HUDEP-2 (cell line): Measurements from ENCODE around the gene EGFL7.

Experiments
- DNase-seq, 76 experiments: peaks; one replicate each; lab custom pipeline; 2025; ENCODE audit not compliant: unreplicated experiment in 76 of 76; lab: John Stamatoyannopoulos, UW

EGFL7 gene

DNA sequence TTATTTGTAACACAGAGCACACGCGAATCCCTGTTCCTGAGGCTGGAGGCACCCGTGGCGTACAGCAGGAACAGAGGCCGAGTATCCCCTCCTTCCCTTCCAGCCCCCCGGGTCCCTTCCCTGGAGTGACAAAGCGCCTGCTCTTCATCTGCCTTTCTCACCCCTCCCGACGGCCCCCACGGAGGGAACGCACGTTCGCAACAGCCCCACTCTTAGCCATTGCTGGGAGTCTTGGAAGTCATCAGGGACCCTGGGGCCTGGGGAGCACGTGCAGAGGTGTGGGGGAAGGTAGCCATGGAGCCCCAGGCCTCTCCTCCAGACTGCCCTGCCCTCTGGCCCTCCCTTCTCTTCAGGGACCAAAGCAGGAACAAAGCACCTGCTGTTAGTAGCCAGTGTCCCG lies 22.1 kb downstream of the EGFL7 start:
- DNase-seq, result no peak

DNA sequence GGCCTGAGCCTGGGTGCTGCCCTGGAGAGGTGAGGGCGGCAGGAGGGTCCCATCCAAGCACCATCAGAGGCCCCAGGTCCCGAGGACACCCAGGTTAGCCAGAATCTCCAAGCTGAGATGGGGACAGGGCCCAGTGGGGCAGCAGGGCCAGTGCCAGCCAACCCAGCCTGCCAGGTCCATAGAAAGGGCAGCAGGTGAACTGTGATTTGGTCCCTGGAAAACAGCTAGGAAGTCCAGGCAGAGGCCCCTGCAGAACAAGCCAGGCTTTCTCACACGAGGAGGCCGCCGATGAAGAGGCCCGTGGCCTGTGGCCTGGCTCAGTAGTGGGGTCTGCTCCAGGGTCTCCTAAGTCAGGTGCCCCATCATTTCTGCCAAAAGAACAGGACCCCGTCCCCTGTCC lies 22.5 kb downstream of the EGFL7 start:
- no peak for DNase-seq

DNA sequence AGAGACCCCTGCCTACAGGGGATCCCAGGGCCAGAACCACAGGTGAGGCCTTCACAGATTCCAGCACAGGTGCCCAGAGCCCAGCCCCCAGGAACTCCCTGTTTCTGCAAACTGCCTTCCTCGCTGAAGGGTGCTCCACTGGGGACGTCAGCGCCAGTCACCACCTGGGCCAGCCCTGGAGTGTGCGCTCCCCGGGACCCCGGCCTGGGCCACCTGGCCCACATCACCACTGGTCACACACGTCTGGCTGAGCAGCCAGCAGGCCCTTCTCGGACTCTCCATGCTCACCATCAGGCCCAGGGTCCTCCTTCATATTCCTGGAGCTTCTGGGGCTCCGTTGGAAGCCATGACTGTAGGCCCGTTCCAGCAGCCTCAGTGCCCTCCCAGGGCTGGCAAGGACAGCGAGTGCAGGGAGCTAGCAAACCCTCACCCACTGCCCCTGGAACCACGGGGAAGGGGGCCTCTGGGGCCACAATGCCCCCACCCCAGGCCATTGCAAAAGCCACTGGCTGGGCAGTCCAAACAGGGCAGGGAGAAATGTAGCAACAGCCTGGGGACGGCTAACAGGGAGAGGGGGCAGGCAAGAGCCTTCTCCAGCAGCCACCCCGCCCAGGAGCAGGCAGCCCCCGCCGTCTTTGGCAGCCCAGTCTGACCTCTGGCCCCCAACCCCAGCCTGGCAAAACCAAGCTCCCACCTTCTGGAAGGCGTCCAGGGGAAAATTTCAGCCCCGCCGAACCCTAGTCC lies 23.2 kb downstream of the EGFL7 start:
- no peak for DNase-seq

DNA sequence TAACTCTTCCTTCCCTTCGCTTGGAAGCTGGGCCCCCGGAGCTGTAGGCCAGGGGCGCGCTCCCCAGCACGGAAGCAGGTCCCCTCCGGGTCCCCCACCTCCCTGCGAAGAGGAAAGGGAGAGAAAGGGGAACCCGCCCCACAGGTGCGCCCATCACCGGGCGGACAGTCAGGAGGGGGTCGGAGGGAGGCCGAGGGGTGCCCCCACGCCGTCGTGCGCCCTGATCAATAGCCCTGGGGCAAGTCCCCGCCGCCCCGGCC lies 23.7 kb downstream of the EGFL7 start:
- DNase-seq, result no peak

DNA sequence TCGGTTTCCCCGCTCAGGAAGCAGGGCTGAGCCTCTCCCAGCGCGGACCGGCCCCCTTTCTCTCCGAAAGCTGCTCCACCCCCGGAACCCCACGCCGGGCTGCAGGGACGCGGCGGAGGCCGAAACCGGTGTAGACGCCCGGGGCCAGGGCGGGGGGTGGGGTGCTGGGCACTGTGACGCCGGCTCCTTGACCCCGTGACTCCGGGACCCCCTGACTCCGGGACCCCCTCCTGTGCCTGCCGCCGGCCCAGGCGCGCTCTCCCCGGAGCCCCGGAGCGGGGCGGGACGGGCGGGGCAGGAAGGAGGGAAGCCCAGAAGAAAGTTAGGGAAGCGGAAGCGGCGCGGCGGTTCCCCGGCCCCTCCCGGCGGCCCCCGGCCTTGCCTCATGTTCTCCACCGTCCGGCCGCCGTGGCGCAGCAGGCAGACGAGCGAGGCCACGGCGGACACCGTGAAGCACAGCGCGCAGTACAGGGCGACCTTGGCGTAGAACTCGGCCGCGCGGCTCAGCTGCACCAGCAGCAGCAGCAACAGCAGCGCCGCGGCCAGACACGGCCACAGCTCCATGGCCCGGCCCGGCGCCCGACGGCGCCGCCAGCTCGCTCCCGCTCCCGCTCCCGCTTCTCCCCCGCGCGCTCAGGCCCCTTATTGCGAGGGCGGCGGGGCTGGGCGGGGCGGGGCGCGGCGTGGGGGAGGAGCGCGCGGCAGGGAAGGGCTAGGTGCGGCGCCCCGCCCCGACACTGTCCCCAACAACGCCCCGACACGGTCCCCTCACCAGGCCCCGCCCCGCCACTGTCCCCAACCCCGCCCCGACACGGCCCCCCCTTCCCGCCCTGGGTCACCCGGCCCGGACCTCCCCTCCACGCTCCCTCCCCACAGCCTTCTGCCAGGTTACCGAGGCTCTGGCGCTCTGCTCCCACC lies 24.3 kb downstream of the EGFL7 start, which contains the start of gene AGPAT2:
TSS of gene AGPAT2 (minus strand) at position 664 of the 918 bp plus-strand sequence. CDS start at position 564, 100 bp downstream.
- peak in 47 of 76 experiments; percentile 14 to 81 (median 58) for DNase-seq

DNA sequence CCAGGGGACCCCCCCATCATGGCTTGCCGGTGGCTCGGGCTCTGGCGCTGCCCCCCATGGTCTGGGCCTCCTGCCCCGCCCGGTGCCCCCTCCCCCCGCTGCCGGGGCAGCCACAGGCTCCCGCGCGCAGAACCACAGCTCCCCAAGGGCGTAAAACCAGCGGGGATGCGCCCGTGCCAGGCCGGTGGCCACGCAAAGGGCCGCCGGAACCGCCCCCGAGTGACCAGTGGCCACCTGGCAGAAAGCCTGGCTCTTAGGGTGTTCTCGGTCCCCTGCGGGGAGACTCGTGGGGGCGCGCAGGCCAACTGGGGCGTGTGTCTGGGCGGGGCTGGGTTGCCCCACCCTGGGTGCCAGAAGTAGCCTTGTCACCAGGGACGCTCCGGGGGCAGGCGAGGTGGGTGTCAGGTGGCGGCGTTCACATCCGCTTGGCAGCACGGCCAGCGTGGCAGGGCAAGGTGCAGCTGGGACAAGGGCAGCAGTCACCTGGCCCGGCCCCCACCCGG lies 25.1 kb downstream of the EGFL7 start:
- peak in 2 of 76 experiments; percentile 31 to 51 for DNase-seq

DNA sequence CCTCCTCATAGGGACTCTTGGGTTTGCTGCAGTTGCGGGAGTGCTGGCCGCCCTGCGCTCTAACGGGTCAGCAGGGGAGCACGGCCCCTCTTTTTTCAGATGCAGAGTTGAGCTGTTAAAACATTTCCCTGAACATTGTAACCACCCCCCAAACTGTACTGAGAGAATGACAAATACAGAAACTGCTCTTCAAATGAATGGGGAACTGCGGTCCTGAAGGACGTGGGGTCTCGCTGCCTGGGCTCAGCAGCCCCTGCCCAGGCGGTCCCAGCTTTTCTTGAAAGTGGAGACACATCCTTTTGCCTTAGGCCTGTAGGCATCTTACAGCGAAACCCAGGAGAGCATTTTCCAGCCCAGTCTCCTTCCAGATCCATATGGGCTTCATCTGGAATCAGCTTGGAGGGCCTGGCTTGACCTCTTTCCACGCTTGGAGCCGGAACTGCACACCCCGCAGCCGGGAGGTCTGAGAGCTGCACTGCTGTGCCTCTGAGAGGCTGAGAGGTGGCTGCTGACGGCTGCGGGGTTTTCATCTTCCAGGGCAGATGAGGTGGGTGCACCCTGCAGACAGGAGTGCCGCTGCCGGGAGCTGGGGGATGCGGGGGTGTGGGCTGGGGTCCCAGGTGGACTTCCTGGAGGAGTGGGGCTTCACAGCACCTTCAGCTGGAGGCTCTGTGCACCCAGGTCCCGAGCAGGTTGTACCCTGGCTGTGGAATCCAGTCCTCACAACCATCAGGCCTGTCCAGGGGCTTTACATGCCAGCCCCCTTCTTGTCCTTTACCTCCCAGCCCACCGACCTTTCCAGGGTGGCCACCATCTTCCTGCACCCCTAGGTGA lies 25.8 kb downstream of the EGFL7 start:
- no peak for DNase-seq

DNA sequence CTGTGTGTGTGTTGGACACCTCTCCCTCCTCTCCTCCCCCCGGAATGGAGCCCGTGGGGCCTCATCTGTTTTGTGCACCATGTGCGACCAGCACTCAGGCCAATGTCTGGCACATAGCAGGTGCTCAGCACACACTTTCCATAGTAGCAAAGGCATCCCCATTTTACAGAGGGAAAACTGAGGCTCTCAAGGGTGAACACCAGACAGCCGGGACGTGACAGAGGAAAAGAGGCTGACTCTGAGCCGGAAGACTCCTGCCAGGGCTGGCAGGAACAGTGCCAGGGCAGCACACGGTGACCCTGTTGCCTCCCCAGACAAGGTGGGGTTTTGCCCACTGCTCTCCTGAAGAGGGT lies 26.4 kb downstream of the EGFL7 start:
- DNase-seq, result no peak

DNA sequence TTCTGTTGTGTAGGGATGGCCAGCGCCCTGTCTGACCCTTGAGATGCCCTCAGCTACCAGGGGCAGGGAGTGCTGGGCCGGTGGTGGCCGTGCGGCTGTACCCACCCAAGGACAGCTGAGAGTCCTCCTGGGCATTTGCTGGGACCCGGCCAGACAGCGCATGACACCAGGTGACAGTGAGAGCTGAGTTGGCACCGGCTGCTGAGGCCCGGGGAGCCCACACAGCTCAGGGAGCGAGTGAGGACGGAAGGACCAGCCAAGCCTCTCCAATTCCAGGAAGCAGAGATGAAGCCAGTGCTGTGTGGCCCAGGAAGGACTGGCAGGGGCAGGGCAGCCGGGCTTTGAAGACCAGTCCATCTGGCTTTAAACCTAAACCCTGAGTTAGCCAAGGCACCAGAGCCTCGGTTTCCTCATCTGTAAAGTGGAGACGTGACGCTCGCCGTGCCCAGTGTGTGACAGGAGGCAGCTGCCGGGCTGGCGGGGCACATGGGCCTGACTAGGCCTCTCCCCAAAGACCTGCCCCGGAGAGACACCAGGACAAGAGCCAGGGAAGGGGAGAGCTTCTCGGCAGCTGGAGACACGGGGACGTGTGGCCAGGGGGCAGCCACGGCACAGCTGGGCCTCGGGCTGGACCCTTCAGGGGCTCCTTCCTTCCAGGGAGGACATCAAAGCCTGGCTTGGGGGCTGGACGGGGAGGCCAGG lies 27.5 kb downstream of the EGFL7 start:
- no peak for DNase-seq

DNA sequence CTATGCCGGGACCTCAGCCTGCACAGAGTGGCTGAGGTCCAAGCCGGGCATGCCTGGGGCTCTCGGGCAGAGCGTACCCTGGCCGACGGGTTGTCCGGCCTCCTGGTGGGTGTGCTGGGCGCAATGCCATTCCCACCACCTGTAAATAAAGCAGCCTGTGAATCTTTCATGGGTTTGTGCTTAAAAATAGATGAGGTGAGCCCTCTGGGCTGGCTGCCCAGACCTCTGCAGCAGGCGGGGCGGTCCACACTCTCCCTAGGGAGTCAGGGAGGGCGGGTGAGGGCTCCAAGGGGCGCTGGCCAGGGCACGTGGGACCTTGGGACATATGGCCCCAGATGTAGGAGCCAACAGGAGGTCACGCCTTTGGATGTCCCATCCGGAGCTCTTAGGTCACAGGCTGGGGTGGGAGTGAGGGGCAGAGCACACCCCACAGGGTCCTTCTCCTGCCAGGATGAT lies 28.1 kb downstream of the EGFL7 start:
- DNase-seq, result no peak

DNA sequence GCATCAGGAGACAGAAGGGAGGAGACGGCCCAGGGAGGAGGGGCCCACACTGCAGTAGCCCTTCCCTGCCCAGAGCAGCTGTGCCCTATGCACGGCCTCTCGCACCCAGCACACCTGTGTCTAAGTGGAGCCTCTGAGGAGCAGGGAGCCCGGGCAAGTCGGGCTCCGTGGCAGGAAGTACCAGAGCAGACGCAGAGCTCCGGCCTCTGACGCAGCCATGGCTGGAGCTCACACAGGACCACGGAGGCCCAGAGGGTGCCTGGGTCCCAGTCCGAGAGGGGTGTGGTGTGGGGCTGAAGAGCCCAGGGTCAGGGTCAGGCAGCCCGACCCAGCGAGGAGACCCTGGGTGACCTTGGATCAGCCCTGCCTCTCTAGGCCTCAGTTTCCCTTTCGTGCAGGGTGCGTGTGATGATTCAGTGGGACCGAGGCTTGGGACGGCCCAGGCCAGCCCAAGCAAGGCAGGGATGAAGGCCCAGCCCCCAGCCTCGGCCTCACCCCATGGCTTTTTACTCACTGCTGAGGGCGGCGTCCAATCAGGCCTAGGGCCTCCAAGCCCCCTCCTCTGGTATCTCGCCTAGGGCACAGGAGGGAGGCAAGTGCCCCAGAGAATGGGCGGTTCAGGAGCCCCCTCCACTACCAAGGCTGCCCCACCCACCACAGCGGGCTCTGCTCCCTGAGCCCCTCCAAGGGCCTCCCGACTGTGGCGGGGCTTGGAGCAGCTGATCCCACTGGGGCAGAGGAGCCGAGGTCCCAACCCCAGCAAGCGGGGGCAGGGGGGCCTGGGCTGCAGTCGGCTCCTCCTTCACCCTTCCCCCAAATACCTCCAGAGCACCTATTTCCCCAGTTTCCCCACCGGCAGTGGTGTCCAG lies 28.8 kb downstream of the EGFL7 start:
- no peak for DNase-seq

DNA sequence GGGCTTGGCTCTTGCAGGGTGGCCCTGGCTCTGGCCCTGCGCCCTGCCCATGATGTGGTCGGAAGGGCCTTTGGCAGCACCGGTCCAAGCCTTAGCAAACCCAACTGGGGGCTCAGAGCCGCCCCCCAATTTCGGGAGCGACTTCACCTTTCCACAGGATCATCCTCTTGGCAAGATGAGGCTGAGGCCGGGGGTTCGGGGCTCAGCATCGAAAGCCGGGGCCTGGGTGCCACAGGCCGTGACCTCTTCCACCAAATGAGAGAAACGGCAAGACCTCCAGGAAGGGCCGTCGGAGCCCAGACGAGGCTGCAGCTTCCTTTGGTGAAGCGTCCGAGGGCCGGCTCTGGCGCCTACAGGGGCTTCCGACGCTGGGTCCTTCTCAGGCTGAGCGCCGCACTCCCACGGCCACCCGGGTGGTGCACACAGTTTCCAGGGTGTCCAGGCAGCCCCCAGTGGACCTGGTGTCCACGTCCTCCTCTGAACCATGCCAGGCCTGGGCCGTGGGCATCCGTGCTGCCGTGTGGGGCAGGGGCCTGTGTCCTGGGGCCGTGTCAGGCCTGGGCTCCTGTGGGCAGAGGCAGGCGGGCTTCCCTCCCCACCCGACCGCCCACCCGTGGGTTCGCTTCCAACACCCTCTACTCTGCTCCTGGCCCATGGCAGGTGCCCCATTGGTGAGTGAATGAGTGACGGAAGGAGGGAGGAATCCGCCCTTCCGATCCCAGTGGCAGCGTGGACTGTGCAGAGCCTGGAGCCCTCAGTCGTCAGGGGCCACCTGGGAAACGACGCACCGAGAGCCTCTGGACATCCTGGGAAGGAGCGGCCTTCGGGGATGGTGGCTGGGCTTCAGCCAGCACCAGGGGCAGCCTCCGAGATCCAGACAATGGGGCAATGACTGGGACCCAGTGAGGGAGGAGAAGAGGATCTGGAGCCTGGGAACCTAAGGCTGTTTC lies 29.7 kb downstream of the EGFL7 start:
- DNase-seq, result no peak

DNA sequence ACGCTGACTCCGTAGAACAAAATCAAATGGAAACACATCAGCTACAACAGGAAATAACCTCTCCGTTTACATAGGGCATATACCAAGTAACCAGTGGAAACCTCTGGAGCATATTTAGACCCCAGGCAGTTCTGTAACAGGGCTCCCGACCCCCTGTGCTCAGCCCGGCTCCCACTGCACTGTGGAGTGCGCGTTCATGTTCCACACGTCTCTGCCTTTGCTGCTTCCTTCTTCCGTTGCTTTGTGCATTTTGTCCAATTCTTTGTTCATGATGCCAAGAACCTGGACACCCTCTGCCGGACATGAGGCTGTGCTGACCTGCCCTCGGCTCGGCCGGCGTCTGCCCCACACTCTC lies 30.4 kb downstream of the EGFL7 start:
- no peak for DNase-seq

DNA sequence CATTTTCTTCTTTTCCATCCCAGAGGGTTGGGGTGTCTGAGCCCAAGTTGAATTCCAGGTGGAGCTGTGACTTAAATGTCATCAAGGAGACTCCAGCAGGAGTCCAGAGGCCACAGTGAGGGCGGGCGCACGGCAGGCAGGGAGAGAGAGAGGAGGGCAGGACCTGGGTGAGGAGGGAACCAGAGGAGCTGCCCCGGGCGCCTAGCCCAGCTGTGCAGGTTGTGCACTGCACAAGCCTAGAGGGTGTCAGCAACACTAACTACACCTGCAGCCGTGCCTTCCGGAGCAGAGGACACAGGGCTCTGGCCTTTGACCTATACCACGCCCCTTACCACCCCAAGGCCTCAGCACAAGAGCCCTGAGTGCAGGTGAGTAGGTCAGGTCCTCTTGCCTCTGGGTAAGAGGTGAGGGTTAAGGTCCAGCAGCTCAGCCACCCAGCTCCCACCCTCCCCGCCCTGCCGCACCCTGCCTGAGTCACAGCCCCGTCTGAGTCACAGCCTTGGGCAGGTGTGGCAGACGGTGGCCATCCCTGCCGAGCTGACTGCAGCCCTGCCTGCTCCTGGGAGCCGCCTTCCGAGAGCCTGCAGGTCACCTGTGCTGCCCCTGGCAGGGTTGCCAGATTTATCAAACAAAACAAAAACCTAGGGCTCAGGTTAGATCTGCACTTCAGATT lies 30.9 kb downstream of the EGFL7 start:
- peak in 5 of 76 experiments; percentile 14 to 40 (median 26) for DNase-seq

DNA sequence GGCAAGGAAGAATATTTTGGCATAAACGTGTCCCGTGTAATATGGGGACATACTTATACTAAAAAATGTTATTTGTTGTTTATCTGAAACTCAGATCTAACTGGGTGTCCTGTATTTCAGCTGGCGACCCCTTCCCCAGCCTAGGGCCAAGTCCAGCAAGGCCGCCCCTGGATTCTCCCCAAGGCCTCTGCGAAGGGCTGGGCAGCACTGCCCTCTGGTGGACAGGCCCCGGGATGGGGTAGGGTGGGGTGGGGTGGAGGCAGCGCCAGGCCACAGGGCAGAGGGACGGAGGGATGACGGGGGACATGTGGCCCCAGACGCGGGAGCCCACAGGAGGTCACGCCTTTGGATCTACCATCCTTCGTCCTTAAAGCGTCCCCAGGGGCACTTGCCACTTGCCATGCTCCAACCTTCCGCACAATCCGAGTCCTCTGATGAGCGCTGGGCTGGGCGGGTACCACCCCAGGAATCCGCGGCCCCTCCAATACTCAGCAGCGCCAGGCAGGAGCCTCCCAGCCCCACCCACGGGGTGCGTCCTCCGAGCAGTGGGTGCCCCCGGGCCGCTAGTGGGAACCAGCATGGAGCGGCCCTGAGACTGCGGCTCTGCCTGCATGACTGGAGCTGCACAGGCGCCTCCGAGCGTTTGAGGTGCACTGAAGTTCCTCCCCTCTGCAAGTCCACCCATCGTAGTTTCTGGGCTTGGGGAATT lies 31.6 kb downstream of the EGFL7 start:
- peak in 39 of 76 experiments; percentile 8 to 69 (median 41) for DNase-seq

DNA sequence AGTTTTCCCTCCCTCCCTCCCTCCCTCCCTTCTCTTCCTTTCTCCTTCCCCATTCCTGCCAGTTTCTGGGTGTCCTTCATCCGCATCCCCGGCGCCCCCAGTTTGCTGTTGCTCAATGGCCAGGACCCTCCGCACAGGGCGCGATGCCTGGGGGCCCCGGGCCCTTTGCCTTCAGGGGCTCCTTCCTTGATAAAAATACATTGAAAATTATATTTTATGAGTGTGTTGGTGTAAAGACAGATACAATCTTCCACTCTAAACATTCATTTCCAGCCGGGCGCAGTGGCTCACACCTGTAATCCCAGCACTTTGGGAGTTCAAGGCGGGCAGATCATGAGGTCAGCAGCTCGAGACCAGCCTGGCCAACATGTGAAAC lies 32.1 kb downstream of the EGFL7 start:
- DNase-seq, result no peak

DNA sequence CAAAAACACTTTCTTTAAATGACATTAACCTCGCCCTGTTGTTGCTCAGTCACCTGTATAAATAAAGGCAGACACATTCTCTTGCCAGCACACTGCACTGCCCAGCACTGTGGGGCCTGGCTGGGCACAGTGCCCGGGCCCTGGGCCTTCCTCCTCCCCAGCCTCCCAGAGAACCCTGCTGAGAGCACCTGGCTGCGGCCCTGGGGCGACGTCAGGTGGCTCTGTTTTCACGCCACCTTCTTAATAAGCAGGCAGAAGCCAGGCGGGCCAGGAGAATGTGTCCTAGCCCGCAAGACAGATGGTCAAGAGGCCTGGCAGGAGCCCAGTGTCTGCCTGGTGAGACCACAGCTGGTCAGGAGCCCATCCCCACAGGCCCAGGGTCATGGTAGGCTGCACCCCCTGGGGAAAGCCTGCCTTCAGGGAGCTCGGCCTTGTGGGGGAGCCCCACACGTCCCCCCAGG lies 32.7 kb downstream of the EGFL7 start:
- no peak for DNase-seq
